GM12891 (cell line): Measurements from ENCODE around the gene RBM45.

Experiments used
- POLR2A ChIP-seq: IDR thresholded peaks from 2 replicates; pipeline ENCODE4 v1.6.1; 2011; ENCODE audit warnings: low read depth, low read length, control low read depth
- POLR2AphosphoS5 ChIP-seq: IDR thresholded peaks from 2 replicates; pipeline ENCODE4 v1.6.1; 2011; ENCODE audit warnings: low read depth, low read length, control low read depth

DNA sequence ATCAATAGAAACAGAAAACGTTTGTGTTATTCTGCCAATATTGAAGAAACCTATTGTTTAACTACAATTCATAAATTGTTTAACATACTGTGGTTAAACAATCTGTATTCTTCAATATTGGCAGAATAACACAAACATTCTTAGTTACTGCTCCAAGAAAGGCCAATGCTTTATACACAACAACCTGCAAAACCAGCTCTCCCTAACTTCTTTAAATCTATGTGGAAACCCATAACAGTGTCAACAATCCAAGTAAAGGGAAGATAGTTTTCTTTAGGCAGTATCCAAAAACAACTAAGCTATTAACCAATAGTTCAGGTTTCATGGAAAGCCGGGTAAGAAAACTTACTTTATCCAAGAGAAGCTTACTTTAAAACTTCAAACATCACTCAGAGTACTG is 6.2 kb upstream of the RBM45 start:
- TF ChIP-seq POLR2A (no peak), POLR2AphosphoS5 (no peak)
